Measurements from ENCODE around the gene CLEC9A. TPM values are rescaled to one million over a fixed set of nuclear protein-coding genes. Genes with fewer than 3 reads are reported as not detected.

The CLEC9A gene
- total and polyA plus RNA-seq, 2 of the 8 experiments (the other 6 are each of a cell fraction or from before 2014, with no cell fraction given): not detected

- Histone ChIP-seq H3K18ac (ENCODE audit: extremely low read depth, low read length) (no peak overlapping the region), H3K27me3 (replicated peaks in 1 of 4; ENCODE audit: control insufficient read depth in 3 of 4, extremely low read depth in 1 of 4, insufficient read depth in 3 of 4, low read length in 3 of 4) (no peaks in the 10 kb centered on the region), H3K9me3 (ENCODE audit: insufficient read depth in 2 of 2, low read depth in 1 of 2, low read length in 1 of 2) (no peaks in the 10 kb centered on the region), H3K27ac (ENCODE audit: low read depth, low read length) (no peak overlapping the region), H2AFZ (ENCODE audit: low read length) (peak overlapping the region; percentile 95; the same call in 1 of the 2 replicates), H3K4me1 (replicated peaks in 1 of 4; ENCODE audit: control insufficient read depth in 3 of 4, insufficient read depth in 4 of 4, low read length in 3 of 4) (0 out of 7 replicates have a peak, but pooled peaks cover 0 to 2% (median 0%) of the 10 kb centered on the region in 4 experiments), H3K36me3 (ENCODE audit: control insufficient read depth in 2 of 4, insufficient read depth in 4 of 4, low read length in 3 of 4) (no peaks in the 10 kb centered on the region), H3K79me2 (ENCODE audit: control insufficient read depth in 1 of 2, insufficient read depth in 2 of 2, low read length in 2 of 2) (no peaks in the 10 kb centered on the region), H4K91ac (replicated peaks; ENCODE audit: insufficient read length, low read length) (no peak overlapping the region), H4K8ac (ENCODE audit: extremely low read depth, insufficient read depth, low read length) (no peak overlapping the region), H3K23ac (ENCODE audit: insufficient read length) (no peak overlapping the region), H3K23me2 (ENCODE audit: low read depth, low read length) (no peaks in the 10 kb centered on the region), H2BK120ac (replicated peaks; ENCODE audit: low read depth, low read length) (no peak overlapping the region), H2BK20ac (ENCODE audit: low read length) (no peak overlapping the region), H4K5ac (ENCODE audit: insufficient read length, low read depth, low read length) (no peak overlapping the region), H2BK5ac (ENCODE audit: low read depth, low read length) (no peak overlapping the region), H3K4me3 (ENCODE audit: extremely low read depth in 1 of 4, insufficient read depth in 2 of 4, low read depth in 3 of 4, low read length in 4 of 4) (no peak overlapping the region), H3K14ac (ENCODE audit: insufficient read length) (no peak overlapping the region), H2BK15ac (ENCODE audit: low read length) (no peak overlapping the region), H2BK12ac (ENCODE audit: low read depth, low read length) (no peak overlapping the region), H2AK5ac (ENCODE audit: low read depth, low read length) (no peak overlapping the region), H3K79me1 (ENCODE audit: low read depth, low read length) (no peaks in the 10 kb centered on the region), H3K4ac (replicated peaks; ENCODE audit: insufficient read length, low read depth, low read length) (no peak overlapping the region), H3K56ac (replicated peaks; ENCODE audit: insufficient read length, low read depth, low read length) (no peak overlapping the region), H3K4me2 (ENCODE audit: insufficient read depth in 1 of 2, low read depth in 2 of 2, low read length in 2 of 2) (no peak overlapping the region), H3K9ac (replicated peaks in 1 of 4; ENCODE audit: extremely low read depth in 1 of 4, low read depth in 3 of 4, low read length in 3 of 4) (no peak overlapping the region), H4K20me1 (replicated peaks in 1 of 2; ENCODE audit: control insufficient read depth in 1 of 2, insufficient read depth in 2 of 2, low read length in 2 of 2) (no peaks in the 10 kb centered on the region)
- no peak for DNase-seq (ENCODE audit: low read depth in 1 of 2, low spot score in 2 of 2)
- ChIA-PET CTCF (ENCODE audit: partially characterized antibody) (interaction anchor here (1.5 kb wide), 1 partner anchor 55 kb away, joined by 6 read pairs; the partner anchor contains the start of gene CLEC12B), POLR2A (ENCODE audit: partially characterized antibody) (no interaction called here)
- 92% methylated on average over 4 of the region's 4 CpGs; no CpG with 5 or more reads in 1 of the 2 experiments for WGBS, 2 experiments (ENCODE audit: extremely low coverage in 1 of 2, insufficient coverage in 1 of 2, insufficient read length in 1 of 2, insufficient replicate concordance in 2 of 2, low coverage in 1 of 2, low lambda C conversion rate in 2 of 2, missing lambda C conversion rate in 1 of 2)
- FAIRE-seq: no peak
- TF ChIP-seq BCL11A (IDR thresholded peaks at IDR 0.05; ENCODE audit: low read depth in 2 of 2, low read length in 2 of 2): no peak
- TF ChIP-seq EP300 (IDR thresholded peaks at IDR 0.05; ENCODE audit: borderline replicate concordance in 1 of 2, low read depth in 2 of 2, low read length in 2 of 2): no peak
- no peak for TF ChIP-seq SRF (IDR thresholded peaks at IDR 0.05; ENCODE audit: low read depth, low read length)
- TF ChIP-seq SIRT6 (IDR thresholded peaks at IDR 0.05; ENCODE audit: low read length): no peak
- no peak for TF ChIP-seq CEBPB (IDR thresholded peaks at IDR 0.05; ENCODE audit: low read depth, low read length)
- no peak for TF ChIP-seq RNF2 (IDR thresholded peaks at IDR 0.05; ENCODE audit: borderline replicate concordance, low read depth, low read length, missing control alignments, poor library complexity, severe bottlenecking)
- TF ChIP-seq YY1 (IDR thresholded peaks at IDR 0.05; ENCODE audit: low read depth, low read length): no peak
- no peak for TF ChIP-seq MAFK (IDR thresholded peaks at IDR 0.05; ENCODE audit: low read depth, low read length)
- no peak for TF ChIP-seq FOSL1 (IDR thresholded peaks at IDR 0.05; ENCODE audit: insufficient read depth, low read depth, low read length)
- TF ChIP-seq KDM4A (IDR thresholded peaks at IDR 0.05; ENCODE audit: low read depth, low read length, severe bottlenecking): no peak
- no peak for TF ChIP-seq POLR2AphosphoS5 (IDR thresholded peaks at IDR 0.05; ENCODE audit: low read depth, low read length)
- no peak for TF ChIP-seq CTCF (IDR thresholded peaks at IDR 0.05; ENCODE audit: control extremely low read depth in 1 of 3, insufficient read depth in 1 of 3, low read depth in 1 of 3, low read length in 3 of 3)
Observed at GRCh38 chr12:10065241-10065640, 34.8 kb downstream of the CLEC9A start.
